ENCODE data around the gene EDN2.

EDN2 gene

DNA sequence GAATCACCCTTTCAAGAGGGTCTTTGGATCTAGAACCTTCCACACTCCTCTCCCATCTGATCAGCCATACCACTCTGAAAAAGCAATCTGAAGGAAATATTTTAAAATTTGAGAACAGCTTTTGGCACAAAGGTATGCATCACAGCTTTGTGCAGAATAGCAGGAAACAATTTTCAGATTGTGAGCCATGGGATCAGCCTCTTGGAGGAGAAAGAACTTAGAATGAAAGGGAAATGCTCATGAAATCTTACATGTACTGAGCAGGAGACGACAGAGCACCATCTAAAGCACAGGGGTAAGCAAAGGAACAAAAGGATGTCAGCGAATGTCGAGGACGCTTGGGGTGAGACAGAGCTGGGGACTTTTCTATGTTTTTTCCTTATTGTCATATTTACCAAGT is 54.4 kb downstream of the EDN2 start:
- DNase-seq (ENCODE audit: low read depth) = no peak
- H3K4me3 ChIP-seq (replicated peaks; ENCODE audit: low read depth, low read length) = no peak overlapping the region
- no peak for TF ChIP-seq CTCF (IDR thresholded peaks at IDR 0.05; ENCODE audit: low read length, missing control alignments)

DNA sequence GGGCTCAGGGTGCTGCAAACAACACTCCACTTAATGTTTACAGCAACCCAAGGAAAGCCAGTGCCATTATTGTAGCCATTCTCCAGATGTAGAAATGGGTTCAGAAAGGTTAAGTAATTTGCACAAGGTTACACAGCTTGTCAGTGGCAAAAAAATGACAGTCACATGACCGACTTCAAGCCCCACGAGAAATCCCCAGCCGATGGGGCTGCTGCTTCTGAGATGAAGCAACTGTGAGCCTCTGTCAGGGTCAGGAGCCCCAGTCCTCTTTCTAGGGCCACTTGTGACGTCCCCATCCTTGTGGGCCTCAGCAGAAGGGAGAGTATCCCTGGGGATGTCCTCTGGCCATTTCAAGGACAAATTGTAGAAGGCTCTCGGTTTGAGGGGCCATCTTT is 54.8 kb downstream of the EDN2 start:
- H3K4me3 ChIP-seq (replicated peaks; ENCODE audit: low read depth, low read length) = no peak overlapping the region
- no peak for DNase-seq (ENCODE audit: low read depth)
- TF ChIP-seq CTCF (IDR thresholded peaks at IDR 0.05; ENCODE audit: low read length, missing control alignments) = no peak
